GM19468 (cell line): Measurements from ENCODE around the gene ORM2.
"Not testable (repeated sequence)": the region's sequence is repeated elsewhere in the genome, so short reads cannot be mapped to it uniquely, and the experiment has no call there.

ENCODE experiments used
- ATAC-seq: cut with Tn5 transposase; IDR thresholded peaks from one replicate; pipeline ENCODE4 v1.9.1; 2021; ENCODE audit warnings: mild to moderate bottlenecking, moderate library complexity, moderate number of reproducible peaks; ENCODE audit not compliant: unreplicated experiment; ENCODE audit errors: extremely low read depth

Gene ORM2

GRCh38 chr9:114329625-114330022 lies at the start of gene ORM2:
Gene ORM2, plus strand, starts transcription at chr9:114329869. Its CDS starts 36 bp downstream, at chr9:114329905.
- ATAC-seq: not testable (repeated sequence)

- ATAC-seq: no peak
These were observed 48.8 kb upstream of the ORM2 start for GRCh38 chr9:114280636-114281472.

GRCh38 chr9:114281473-114282103 lies 48.1 kb upstream of the ORM2 start:
- ATAC-seq: no peak

- no peak for ATAC-seq
These were observed 47.6 kb upstream of the ORM2 start for GRCh38 chr9:114282104-114282485.

- ATAC-seq: no peak
These were observed 47.2 kb upstream of the ORM2 start for GRCh38 chr9:114282507-114282906.

- ATAC-seq: no peak
These were observed 46.7 kb upstream of the ORM2 start for GRCh38 chr9:114282926-114283325.

GRCh38 chr9:114283551-114284111 lies 46.0 kb upstream of the ORM2 start:
- ATAC-seq: no peak

- ATAC-seq: no peak
These were observed 45.2 kb upstream of the ORM2 start for GRCh38 chr9:114284316-114285060.

GRCh38 chr9:114285166-114285867 lies 44.4 kb upstream of the ORM2 start:
- ATAC-seq: no peak

GRCh38 chr9:114286146-114286679 lies 43.5 kb upstream of the ORM2 start:
- no peak for ATAC-seq

- no peak for ATAC-seq
These were observed 42.5 kb upstream of the ORM2 start for GRCh38 chr9:114287001-114287762.

GRCh38 chr9:114287763-114288192 lies 41.9 kb upstream of the ORM2 start:
- no peak for ATAC-seq

- ATAC-seq: no peak
These were observed 41.2 kb upstream of the ORM2 start for GRCh38 chr9:114288193-114289091.

GRCh38 chr9:114289106-114289505 lies 40.6 kb upstream of the ORM2 start:
- no peak for ATAC-seq

- ATAC-seq: no peak
These were observed 39.8 kb upstream of the ORM2 start for GRCh38 chr9:114289571-114290481.

- ATAC-seq: no peak
These were observed 39.1 kb upstream of the ORM2 start for GRCh38 chr9:114290561-114290986.

- no peak for ATAC-seq
These were observed 38.6 kb upstream of the ORM2 start for GRCh38 chr9:114291064-114291474.
